Activated T-helper 2 cell treated with anti-CD3 and anti-CD28 coated beads, Interferon-gamma antibody, Interleukin-2, Interleukin-4, amounts not matched to agents 10 μg/mL and 5 μg/mL and 100 μg/mL, durations not matched to agents 14 hours and 24 hours and 36 hours (primary cell): ENCODE measurements around the gene TPBGL. TPM values are rescaled to one million over a fixed set of nuclear protein-coding genes. Genes with fewer than 3 reads are reported as not detected.

Experiments
- DNase-seq: peaks from one replicate; pipeline ENCODE4 v3.0.0; 2021; ENCODE audit warnings: low spot score
- H3K27ac Mint-ChIP-seq: one replicate; pipeline ENCODE4 v1.8.0; 2021; ENCODE audit warnings: mixed read lengths
- H3K27me3 Mint-ChIP-seq: one replicate; pipeline ENCODE4 v1.8.0; 2021; ENCODE audit warnings: low read depth, mixed read lengths
- H3K36me3 Mint-ChIP-seq: one replicate; pipeline ENCODE4 v1.8.0; 2021; ENCODE audit warnings: low read depth, mixed read lengths
- H3K4me1 Mint-ChIP-seq: one replicate; pipeline ENCODE4 v1.8.0; 2021; ENCODE audit warnings: low read depth, mixed read lengths
- H3K4me3 Mint-ChIP-seq: one replicate; pipeline ENCODE4 v1.8.0; 2021; ENCODE audit warnings: low read depth, mild to moderate bottlenecking, moderate library complexity, mixed read lengths
- H3K9me3 Mint-ChIP-seq: one replicate; pipeline ENCODE4 v1.8.0; 2021; ENCODE audit warnings: mixed read lengths
- intact Hi-C: fragments of 100-400 bp; cut with micrococcal nuclease; formaldehyde crosslinking; loops from one replicate; pipeline ENCODE4 v1.15.1; 2023
- total RNA-seq: library from RNA; stranded (reverse); gene quantifications from 2 replicates; pipeline ENCODE4 v1.2.3, GENCODE V29; 2022

Gene TPBGL, protein sequence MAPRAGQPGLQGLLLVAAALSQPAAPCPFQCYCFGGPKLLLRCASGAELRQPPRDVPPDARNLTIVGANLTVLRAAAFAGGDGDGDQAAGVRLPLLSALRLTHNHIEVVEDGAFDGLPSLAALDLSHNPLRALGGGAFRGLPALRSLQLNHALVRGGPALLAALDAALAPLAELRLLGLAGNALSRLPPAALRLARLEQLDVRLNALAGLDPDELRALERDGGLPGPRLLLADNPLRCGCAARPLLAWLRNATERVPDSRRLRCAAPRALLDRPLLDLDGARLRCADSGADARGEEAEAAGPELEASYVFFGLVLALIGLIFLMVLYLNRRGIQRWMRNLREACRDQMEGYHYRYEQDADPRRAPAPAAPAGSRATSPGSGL
- 0.25 and 0.32 TPM in 2 replicates for total RNA-seq

GRCh38 chr11:75240311-75241035, at the start of gene TPBGL:
TPBGL (plus strand) TSS chr11:75240774; CDS start chr11:75241050, 276 bp downstream.
- H3K27ac Mint-ChIP-seq = no peak within 1 kb of the TSS
- H3K9me3 Mint-ChIP-seq = no peaks in the 10 kb centered on the region
- intact Hi-C loops = loop anchor here (1.0 to 5.0 kb wide), 3 partner anchors 26 to 313 kb away; no protein-coding TSS in a partner anchor
- peaks cover 4% of the 10 kb centered on the region for H3K4me1 Mint-ChIP-seq
- DNase-seq = no peak
- H3K4me3 Mint-ChIP-seq = peak within 1 kb of the TSS; percentile 75
- H3K27me3 Mint-ChIP-seq = peaks cover 51% of the 10 kb centered on the region
- no peaks in the 10 kb centered on the region for H3K36me3 Mint-ChIP-seq

DNA sequence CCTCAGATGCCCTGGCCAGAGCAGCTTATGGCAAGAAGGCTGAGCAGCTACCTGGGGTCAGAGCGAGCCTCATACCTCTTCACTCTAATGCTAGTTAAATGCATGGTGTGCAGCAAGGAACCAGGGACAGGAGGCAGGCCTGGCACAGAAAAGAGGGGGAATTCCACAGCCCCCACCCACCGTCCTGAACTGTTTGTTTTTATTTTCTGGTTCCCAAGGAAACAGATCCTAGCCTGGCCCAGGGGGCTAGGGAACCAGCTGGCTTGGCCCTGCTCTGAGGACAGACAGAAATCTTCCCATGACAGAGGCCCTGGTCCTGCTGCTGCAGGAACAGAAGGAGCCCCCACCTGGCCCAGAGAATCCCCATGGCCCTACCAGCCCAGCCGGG, 49.2 kb upstream of the TPBGL start:
- H3K36me3 Mint-ChIP-seq = no peaks in the 10 kb centered on the region
- no peak overlapping the region for H3K27ac Mint-ChIP-seq
- intact Hi-C loops = no loop called here
- H3K4me3 Mint-ChIP-seq = no peak overlapping the region
- no peaks in the 10 kb centered on the region for H3K9me3 Mint-ChIP-seq
- no peaks in the 10 kb centered on the region for H3K4me1 Mint-ChIP-seq
- DNase-seq = no peak
- H3K27me3 Mint-ChIP-seq = peaks cover 2% of the 10 kb centered on the region

DNA sequence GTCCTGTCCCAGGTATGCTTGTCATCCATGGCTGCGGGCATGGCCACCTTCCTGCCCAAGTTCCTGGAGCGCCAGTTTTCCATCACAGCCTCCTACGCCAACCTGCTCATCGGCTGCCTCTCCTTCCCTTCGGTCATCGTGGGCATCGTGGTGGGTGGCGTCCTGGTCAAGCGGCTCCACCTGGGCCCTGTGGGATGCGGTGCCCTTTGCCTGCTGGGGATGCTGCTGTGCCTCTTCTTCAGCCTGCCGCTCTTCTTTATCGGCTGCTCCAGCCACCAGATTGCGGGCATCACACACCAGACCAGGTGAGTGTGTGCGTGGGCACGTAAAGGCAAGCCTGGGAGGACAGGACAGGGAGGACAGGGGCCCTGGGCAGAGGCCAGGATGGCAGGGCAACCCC, 47.3 kb upstream of the TPBGL start:
- Mint-ChIP-seq H3K27me3 (peaks cover 2% of the 10 kb centered on the region), H3K9me3 (no peaks in the 10 kb centered on the region), H3K36me3 (no peaks in the 10 kb centered on the region), H3K4me1 (no peaks in the 10 kb centered on the region), H3K4me3 (no peak overlapping the region), H3K27ac (no peak overlapping the region)
- no peak for DNase-seq
- intact Hi-C loops = no loop called here

DNA sequence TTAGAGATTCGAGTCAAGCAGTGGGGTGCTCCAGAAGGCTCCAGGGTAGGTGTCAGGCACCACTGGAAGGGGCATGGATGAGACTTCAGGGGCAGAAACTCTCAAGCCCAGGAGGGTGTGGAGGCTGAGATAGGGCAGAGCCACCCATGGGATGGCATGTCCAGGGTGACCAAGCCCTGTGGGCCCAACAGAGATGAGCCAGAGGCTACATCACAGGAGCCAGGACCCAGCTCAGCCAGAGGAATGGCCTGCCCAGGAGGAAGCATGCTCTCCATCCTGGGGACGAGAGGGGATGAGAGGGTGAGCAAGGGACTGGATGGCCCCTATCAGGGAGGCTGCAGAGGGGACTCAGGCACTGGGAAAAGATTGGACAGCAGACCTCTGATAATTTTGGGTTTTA, 46.9 kb upstream of the TPBGL start:
- no peaks in the 10 kb centered on the region for H3K9me3 Mint-ChIP-seq
- no peaks in the 10 kb centered on the region for H3K36me3 Mint-ChIP-seq
- H3K27ac Mint-ChIP-seq = no peak overlapping the region
- no peaks in the 10 kb centered on the region for H3K4me1 Mint-ChIP-seq
- intact Hi-C loops = no loop called here
- no peak for DNase-seq
- H3K4me3 Mint-ChIP-seq = no peak overlapping the region
- peaks cover 2% of the 10 kb centered on the region for H3K27me3 Mint-ChIP-seq

- H3K27ac Mint-ChIP-seq = no peak overlapping the region
- DNase-seq = no peak
- no peaks in the 10 kb centered on the region for H3K36me3 Mint-ChIP-seq
- H3K27me3 Mint-ChIP-seq = peaks cover 4% of the 10 kb centered on the region
- no peak overlapping the region for H3K4me3 Mint-ChIP-seq
- intact Hi-C loops = no loop called here
- no peaks in the 10 kb centered on the region for H3K4me1 Mint-ChIP-seq
- no peaks in the 10 kb centered on the region for H3K9me3 Mint-ChIP-seq
These were observed 46.4 kb upstream of the TPBGL start for GRCh38 chr11:75194147-75194546.

DNA sequence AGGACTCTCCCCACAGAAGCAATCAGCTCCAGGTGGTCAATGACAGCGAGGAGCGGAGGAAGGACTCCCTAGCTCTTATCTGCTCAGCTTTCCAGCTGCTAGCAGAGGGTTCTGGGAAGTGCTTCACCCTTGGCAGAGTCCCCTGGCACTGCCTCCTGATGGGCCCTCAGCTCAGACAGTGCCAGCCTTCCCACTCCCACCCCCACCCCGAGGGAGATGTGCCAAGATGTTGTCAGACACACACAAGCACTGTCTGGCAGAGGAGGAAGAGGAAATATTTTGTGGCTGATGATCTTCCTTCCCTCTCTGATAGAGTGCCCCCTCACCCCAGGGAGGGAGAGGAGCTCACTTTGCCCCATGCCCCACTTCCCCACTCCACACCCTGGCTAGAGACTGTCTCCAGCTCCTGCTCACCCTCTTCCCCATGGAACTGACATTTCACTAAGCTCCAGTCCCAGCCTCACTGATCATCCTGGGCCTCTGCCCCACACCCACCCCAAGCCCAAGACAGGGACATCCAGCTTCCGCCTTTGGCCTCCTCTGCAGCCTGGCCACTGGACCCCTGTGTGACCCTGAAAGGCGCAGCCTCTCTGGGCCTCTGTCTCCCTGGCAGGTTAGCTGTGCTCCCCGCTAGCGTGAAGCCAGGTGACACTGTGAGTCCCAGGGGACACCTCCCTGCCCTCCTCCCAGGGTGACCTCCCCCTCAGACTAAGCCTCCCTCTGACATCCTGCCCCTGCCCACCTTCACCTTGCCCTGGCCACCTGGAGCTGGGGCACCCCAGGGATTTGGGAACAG, 45.2 kb upstream of the TPBGL start:
- Mint-ChIP-seq H3K27ac (no peak overlapping the region), H3K36me3 (no peaks in the 10 kb centered on the region), H3K9me3 (no peaks in the 10 kb centered on the region), H3K4me1 (no peaks in the 10 kb centered on the region), H3K27me3 (peaks cover 5% of the 10 kb centered on the region), H3K4me3 (no peak overlapping the region)
- intact Hi-C loops = no loop called here
- DNase-seq = no peak

DNA sequence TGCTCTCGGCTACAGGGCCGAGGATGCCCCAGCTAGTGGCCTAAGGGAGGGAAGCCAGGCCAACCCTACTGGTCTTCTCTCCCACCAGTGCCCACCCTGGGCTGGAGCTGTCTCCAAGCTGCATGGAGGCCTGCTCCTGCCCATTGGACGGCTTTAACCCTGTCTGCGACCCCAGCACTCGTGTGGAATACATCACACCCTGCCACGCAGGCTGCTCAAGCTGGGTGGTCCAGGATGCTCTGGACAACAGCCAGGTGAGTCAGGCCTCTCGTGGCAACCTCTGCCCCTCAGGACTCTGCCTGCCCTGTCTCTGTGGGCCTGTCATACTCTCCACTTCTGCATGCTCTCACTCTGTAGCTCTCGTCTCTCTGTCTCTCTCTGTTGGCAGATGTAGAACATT, 44.1 kb upstream of the TPBGL start:
- Mint-ChIP-seq H3K9me3 (no peaks in the 10 kb centered on the region), H3K36me3 (no peaks in the 10 kb centered on the region), H3K27ac (no peak overlapping the region), H3K27me3 (peaks cover 5% of the 10 kb centered on the region), H3K4me3 (no peak overlapping the region), H3K4me1 (no peaks in the 10 kb centered on the region)
- intact Hi-C loops = no loop called here
- DNase-seq = no peak

- H3K9me3 Mint-ChIP-seq = no peaks in the 10 kb centered on the region
- intact Hi-C loops = no loop called here
- H3K27ac Mint-ChIP-seq = no peak overlapping the region
- no peak for DNase-seq
- no peaks in the 10 kb centered on the region for H3K4me1 Mint-ChIP-seq
- H3K36me3 Mint-ChIP-seq = no peaks in the 10 kb centered on the region
- peaks cover 11% of the 10 kb centered on the region for H3K27me3 Mint-ChIP-seq
- H3K4me3 Mint-ChIP-seq = no peak overlapping the region
These were observed 42.9 kb upstream of the TPBGL start for GRCh38 chr11:75197512-75198277.

DNA sequence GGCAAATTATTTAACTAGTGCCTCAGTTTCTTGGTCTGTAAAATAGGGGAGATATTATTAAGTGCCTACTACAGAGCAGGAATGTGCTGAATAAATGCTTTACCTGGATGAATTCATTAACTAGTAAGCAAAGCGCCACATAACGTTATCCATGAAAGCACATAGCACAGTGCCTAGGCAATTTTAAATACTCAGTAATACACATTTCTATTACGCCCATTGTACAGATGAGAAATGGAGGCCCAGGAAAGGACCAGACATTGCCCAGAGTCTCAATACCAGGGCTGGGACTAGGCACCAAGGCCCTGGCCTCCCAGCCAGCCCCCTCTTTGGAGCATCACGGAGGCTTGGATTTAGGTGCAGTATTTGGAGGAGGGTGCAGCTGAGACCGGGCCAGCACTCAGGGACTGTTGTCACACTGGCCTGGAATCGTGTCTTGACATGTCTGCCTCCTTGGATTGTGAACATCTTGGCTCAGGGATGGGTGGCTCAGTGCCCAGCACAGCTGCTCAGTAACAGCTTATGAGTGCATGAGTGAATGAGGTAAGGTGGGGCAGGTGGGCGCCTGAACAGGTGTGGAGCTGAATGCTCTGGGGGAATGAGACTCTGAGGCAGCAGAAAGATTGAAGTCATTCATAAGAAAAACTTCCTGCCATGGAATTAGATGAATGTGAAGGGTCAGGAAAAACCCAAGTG, 42.1 kb upstream of the TPBGL start:
- Mint-ChIP-seq H3K36me3 (no peaks in the 10 kb centered on the region), H3K27ac (no peak overlapping the region), H3K4me3 (no peak overlapping the region), H3K27me3 (peaks cover 11% of the 10 kb centered on the region), H3K9me3 (no peaks in the 10 kb centered on the region), H3K4me1 (no peaks in the 10 kb centered on the region)
- intact Hi-C loops = no loop called here
- no peak for DNase-seq

GRCh38 chr11:75199412-75199955, 41.1 kb upstream of the TPBGL start:
- H3K4me3 Mint-ChIP-seq = no peak overlapping the region
- no peak overlapping the region for H3K27ac Mint-ChIP-seq
- no peaks in the 10 kb centered on the region for H3K9me3 Mint-ChIP-seq
- H3K36me3 Mint-ChIP-seq = no peaks in the 10 kb centered on the region
- intact Hi-C loops = no loop called here
- no peaks in the 10 kb centered on the region for H3K4me1 Mint-ChIP-seq
- H3K27me3 Mint-ChIP-seq = peaks cover 11% of the 10 kb centered on the region
- no peak for DNase-seq

DNA sequence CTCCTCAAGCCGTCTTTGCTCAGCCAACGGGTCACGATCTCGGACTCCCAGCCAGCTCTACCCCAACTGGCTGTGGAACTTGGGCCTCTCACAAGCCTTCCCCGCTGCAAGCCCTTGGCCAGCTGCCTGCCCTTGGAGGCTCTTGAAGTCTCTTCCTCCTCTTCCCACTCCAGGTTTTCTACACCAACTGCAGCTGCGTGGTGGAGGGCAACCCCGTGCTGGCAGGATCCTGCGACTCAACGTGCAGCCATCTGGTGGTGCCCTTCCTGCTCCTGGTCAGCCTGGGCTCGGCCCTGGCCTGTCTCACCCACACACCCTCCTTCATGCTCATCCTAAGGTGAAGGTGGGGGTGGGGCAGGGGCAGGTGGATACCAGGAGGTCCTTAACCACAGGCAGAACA, 40.5 kb upstream of the TPBGL start:
- Mint-ChIP-seq H3K9me3 (no peaks in the 10 kb centered on the region), H3K4me3 (no peak overlapping the region), H3K27me3 (peaks cover 11% of the 10 kb centered on the region), H3K27ac (no peak overlapping the region), H3K4me1 (no peaks in the 10 kb centered on the region), H3K36me3 (no peaks in the 10 kb centered on the region)
- intact Hi-C loops = no loop called here
- no peak for DNase-seq

GRCh38 chr11:75200531-75200930, 40.0 kb upstream of the TPBGL start:
- H3K9me3 Mint-ChIP-seq = no peaks in the 10 kb centered on the region
- H3K27me3 Mint-ChIP-seq = peaks cover 11% of the 10 kb centered on the region
- no peak for DNase-seq
- intact Hi-C loops = no loop called here
- no peak overlapping the region for H3K4me3 Mint-ChIP-seq
- no peak overlapping the region for H3K27ac Mint-ChIP-seq
- H3K36me3 Mint-ChIP-seq = no peaks in the 10 kb centered on the region
- H3K4me1 Mint-ChIP-seq = no peaks in the 10 kb centered on the region
